ENCODE results near the gene CEP41. TPM values are rescaled to one million over a fixed set of nuclear protein-coding genes. Genes with fewer than 3 reads are reported as not detected.
A peak's percentile ranks its signal among the peaks of the same experiment; 100 is the strongest.

The CEP41 gene
- total RNA-seq, 4 donors from 2014 or later: 1.5 to 22.3 (median 8.3) TPM

DNA sequence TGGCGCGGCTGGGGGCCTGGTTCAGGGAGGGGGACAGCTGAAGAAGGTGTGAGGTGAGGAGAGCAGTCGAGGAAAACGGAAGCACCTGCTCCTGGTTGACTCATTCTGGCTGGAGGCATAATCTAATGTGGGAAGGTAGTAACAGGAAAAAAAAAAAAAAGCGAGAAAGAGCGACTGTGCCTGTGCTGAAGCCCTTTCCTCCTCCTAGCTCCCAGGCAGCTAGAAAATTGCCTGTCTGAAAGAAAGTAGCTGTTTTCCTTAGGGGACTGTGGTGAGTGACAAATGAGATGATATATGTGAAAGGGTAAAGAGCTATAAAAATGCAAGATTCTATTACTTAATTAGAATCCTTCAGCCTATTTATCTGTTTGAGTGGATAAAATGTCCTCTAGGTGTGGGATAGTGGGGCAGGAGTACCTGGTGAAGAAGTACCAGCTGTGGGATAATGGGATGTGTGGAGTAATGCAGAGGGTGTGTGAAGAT lies 46.2 kb upstream of the CEP41 start:
- DNase-seq: no peak
- TF ChIP-seq, protein P1, sequence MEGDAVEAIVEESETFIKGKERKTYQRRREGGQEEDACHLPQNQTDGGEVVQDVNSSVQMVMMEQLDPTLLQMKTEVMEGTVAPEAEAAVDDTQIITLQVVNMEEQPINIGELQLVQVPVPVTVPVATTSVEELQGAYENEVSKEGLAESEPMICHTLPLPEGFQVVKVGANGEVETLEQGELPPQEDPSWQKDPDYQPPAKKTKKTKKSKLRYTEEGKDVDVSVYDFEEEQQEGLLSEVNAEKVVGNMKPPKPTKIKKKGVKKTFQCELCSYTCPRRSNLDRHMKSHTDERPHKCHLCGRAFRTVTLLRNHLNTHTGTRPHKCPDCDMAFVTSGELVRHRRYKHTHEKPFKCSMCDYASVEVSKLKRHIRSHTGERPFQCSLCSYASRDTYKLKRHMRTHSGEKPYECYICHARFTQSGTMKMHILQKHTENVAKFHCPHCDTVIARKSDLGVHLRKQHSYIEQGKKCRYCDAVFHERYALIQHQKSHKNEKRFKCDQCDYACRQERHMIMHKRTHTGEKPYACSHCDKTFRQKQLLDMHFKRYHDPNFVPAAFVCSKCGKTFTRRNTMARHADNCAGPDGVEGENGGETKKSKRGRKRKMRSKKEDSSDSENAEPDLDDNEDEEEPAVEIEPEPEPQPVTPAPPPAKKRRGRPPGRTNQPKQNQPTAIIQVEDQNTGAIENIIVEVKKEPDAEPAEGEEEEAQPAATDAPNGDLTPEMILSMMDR (IDR thresholded peaks at IDR 0.05): no peak
- no peak for TF ChIP-seq POLR2A (IDR thresholded peaks at IDR 0.05)
- Histone ChIP-seq H3K36me3 (no peaks in the 10 kb centered on the region), H3K4me3 (peak overlapping the region in 1 of 2 donors; percentile 25), H3K4me1 (no peaks in the 10 kb centered on the region), H3K27ac (no peak overlapping the region), H3K27me3 (no peaks in the 10 kb centered on the region), H3K9me3 (no peaks in the 10 kb centered on the region)
- intact Hi-C loops (cut with DNase I; ENCODE audit: low total_unique reads): loop anchor here (10.0 kb wide), 1 partner anchor 212 kb away; no protein-coding TSS in a partner anchor

DNA sequence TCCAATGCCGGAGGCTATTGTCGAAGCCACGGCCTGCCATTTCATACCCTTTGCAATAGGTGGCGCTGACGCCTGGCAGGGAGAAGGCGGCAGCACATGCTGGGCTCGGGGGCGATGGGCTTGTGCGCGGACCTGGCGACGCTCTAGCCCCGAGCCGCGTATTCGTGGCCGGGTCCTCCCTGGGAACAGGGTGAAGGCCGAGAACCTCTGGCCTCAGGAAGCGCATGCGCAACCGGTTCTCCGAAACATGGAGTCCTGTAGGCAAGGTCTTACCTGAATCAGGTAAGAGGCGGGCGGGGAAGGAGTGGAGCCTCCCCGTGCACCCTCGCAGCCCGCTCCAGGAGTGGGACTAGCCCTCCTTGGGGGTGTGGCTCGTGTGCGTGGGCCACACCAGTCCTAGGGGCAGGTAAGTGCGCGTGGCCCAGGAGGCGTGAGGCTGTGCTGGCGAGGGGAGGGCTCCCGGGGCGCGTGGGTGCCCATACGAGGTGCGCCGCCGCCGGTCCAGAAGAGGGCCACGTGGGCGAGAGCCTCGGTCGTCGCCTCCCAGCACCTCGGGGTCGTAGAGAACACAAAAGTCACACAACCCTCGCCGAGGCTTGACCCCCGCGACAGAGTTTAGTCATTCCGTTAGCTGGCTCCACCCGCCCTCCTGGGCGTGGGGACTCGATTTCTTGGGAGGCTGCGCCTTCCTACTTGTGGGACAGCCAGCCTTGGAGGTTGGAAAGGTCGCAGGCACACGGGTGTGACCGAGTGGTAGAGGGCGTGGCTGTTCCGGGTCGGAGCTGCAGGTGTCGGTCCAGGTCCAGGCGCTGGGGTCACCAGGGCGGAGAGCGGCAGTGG lies 45.5 kb upstream of the CEP41 start:
- intact Hi-C loops (cut with DNase I; ENCODE audit: low total_unique reads): loop anchor here (10.0 kb wide), 1 partner anchor 212 kb away; no protein-coding TSS in a partner anchor
- H3K9me3 ChIP-seq: no peaks in the 10 kb centered on the region
- TF ChIP-seq POLR2A (IDR thresholded peaks at IDR 0.05): no peak
- TF ChIP-seq, protein P1 (IDR thresholded peaks at IDR 0.05): peak in 3 of 4 experiments; percentile 20 to 33 (median 29)
- DNase-seq: no peak
- peak overlapping the region; percentile 22 to 25 for H3K4me3 ChIP-seq
- H3K4me1 ChIP-seq: no peaks in the 10 kb centered on the region
- H3K36me3 ChIP-seq: no peaks in the 10 kb centered on the region
- peak overlapping the region in 1 of 2 donors; percentile 19 for H3K27ac ChIP-seq
- no peaks in the 10 kb centered on the region for H3K27me3 ChIP-seq

DNA sequence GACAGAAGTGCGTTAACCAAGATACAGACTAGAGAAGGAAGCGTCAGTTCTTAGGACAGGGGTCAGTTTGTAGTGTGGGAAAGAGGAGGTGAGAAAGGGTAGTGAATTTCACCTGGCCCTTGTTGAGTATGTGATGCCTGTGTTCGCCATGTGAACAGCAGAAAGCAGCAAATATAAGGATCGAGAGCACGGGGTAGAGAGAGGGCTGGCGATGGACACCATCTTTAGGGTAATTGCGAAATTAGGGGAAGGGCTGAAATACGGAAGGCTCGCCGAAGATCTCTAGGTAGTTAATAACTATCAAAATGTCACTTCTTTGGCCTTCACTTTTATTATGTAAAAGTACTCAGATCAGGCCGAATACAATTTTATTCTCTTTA lies 44.9 kb upstream of the CEP41 start:
- Histone ChIP-seq H3K36me3 (no peaks in the 10 kb centered on the region), H3K4me1 (no peaks in the 10 kb centered on the region), H3K27ac (no peak overlapping the region), H3K9me3 (no peaks in the 10 kb centered on the region), H3K27me3 (no peaks in the 10 kb centered on the region), H3K4me3 (peak overlapping the region in 1 of 2 donors; percentile 25)
- no peak for DNase-seq
- TF ChIP-seq, protein P1 (IDR thresholded peaks at IDR 0.05): no peak
- TF ChIP-seq POLR2A (IDR thresholded peaks at IDR 0.05): no peak
- intact Hi-C loops (cut with DNase I; ENCODE audit: low total_unique reads): loop anchor here (10.0 kb wide), 1 partner anchor 211 kb away; no protein-coding TSS in a partner anchor

DNA sequence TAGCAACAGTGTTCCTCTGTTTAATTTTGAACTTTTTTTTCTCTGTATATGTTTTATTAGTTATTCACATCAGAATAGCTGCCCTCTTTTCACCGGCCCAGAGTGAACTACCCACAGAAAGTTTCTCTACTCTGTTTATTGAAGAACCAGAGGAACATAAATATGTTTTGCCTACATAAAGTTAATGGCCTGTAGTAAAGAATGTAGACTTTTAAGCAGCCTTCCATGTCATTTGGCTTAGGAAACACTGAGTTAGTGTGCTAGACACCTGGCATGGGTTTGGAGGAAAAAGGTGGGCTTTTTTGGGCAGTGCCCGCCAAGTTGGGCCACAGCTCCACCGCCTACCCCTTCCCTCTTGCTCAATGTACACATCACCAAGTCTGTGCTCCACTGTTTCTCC lies 42.2 kb upstream of the CEP41 start:
- intact Hi-C loops (cut with DNase I; ENCODE audit: low total_unique reads): loop anchor here (10.0 kb wide), 1 partner anchor 208 kb away; no protein-coding TSS in a partner anchor
- Histone ChIP-seq H3K27ac (no peak overlapping the region), H3K36me3 (no peaks in the 10 kb centered on the region), H3K9me3 (peaks cover 0 to 5% of the 10 kb centered on the region in 2 donors), H3K27me3 (no peaks in the 10 kb centered on the region), H3K4me3 (no peak overlapping the region), H3K4me1 (no peaks in the 10 kb centered on the region)
- DNase-seq: no peak
- TF ChIP-seq, protein P1 (IDR thresholded peaks at IDR 0.05): no peak
- TF ChIP-seq POLR2A (IDR thresholded peaks at IDR 0.05): no peak

DNA sequence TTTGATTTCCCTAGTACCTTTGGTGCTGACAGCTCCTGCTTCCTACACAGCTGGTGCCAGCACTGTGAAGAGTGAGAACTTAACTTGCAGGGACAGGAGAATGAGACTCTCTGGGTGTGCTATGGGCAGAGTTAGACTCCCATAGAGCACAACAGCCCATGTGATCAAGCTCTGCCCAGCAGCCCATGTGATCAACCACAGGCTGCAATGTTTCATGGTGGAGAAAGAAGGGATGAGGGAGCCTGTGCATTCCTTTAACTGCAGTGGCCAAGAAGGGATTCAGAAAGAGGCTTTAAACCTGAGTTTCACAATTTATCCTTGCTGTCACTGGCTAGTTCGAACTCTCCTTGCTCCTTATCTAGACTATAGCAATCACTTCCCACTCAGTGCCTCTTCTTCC lies 41.1 kb upstream of the CEP41 start:
- H3K27me3 ChIP-seq: no peaks in the 10 kb centered on the region
- H3K4me1 ChIP-seq: no peaks in the 10 kb centered on the region
- H3K27ac ChIP-seq: peak overlapping the region in 1 of 2 donors; percentile 47
- no peak for DNase-seq
- no peak for TF ChIP-seq POLR2A (IDR thresholded peaks at IDR 0.05)
- TF ChIP-seq, protein P1 (IDR thresholded peaks at IDR 0.05): no peak
- H3K36me3 ChIP-seq: no peaks in the 10 kb centered on the region
- H3K4me3 ChIP-seq: no peak overlapping the region
- intact Hi-C loops (cut with DNase I; ENCODE audit: low total_unique reads): loop anchor here (10.0 kb wide), 1 partner anchor 207 kb away; no protein-coding TSS in a partner anchor
- H3K9me3 ChIP-seq: peaks cover 0 to 8% of the 10 kb centered on the region in 2 donors

Data from uterus (tissue), 4 donors.